RWPE1 (cell line): ENCODE results near the gene FGR.
"Not testable (repeated sequence)": the region's sequence is repeated elsewhere in the genome, so short reads cannot be mapped to it uniquely, and the experiment has no call there.

ENCODE experiments used
- CTCF ChIA-PET: fragments of 350-600 bp; sonication (Branson Sonifier 250); formaldehyde crosslinking; extraction: SDS; loops from one replicate; lab custom pipeline; 2021; lab: Yijun Ruan, JAX
- POLR2A ChIA-PET: fragments of 400-600 bp; formaldehyde crosslinking; extraction: SDS; loops from one replicate; lab custom pipeline; 2020; ENCODE audit warnings: antibody characterized with exemption; ENCODE audit not compliant: low non-redundant PET; lab: Yijun Ruan, JAX
- DNase-seq: peaks from one replicate; pipeline ENCODE4 v3.0.0; 2012; ENCODE audit warnings: low spot score
- H3K27ac ChIP-seq: fragments of 450-650 bp; 2 replicates; pipeline ENCODE4 v1.5.1; 2017
- CTCF ChIP-seq: fragments of 450-650 bp; conservative IDR thresholded peaks from 2 replicates; pipeline ENCODE4 v1.5.1; 2017; ENCODE audit warnings: low read depth, mild to moderate bottlenecking

The FGR gene

GRCh38 chr1:27632387-27633297 is 2.3 kb downstream of the FGR start:
- POLR2A ChIA-PET, result no interaction called here
- no peak for TF ChIP-seq CTCF
- CTCF ChIA-PET, result no interaction called here
- H3K27ac ChIP-seq, result no peak overlapping the region
- no peak for DNase-seq

- DNase-seq, result no peak
- ChIA-PET POLR2A (no interaction called here), CTCF (interaction anchor here (0.7 kb wide), 1 partner anchor 536 kb away, joined by 3 read pairs; no protein-coding TSS in a partner anchor)
- H3K27ac ChIP-seq, result no peak overlapping the region; the same call in 1 of the 2 replicates
- TF ChIP-seq CTCF, result no peak
Observed at GRCh38 chr1:27630859-27631491, 4.0 kb downstream of the FGR start.

GRCh38 chr1:27628712-27629111 is 6.3 kb downstream of the FGR start:
- no peak for DNase-seq
- no peak overlapping the region for H3K27ac ChIP-seq
- ChIA-PET CTCF (interaction anchor here (0.5 to 1.0 kb wide), 2 partner anchors 21 to 322 kb away, joined by 4 read pairs; no protein-coding TSS in a partner anchor), POLR2A (no interaction called here)
- no peak for TF ChIP-seq CTCF

- ChIA-PET CTCF (interaction anchor here (0.6 to 0.8 kb wide), 3 partner anchors 31 to 76 kb away, joined by 3 to 6 read pairs (median 3); no protein-coding TSS in a partner anchor), POLR2A (interaction anchor here (0.7 kb wide), 1 partner anchor 79 kb away, joined by 3 read pairs; no protein-coding TSS in a partner anchor)
- DNase-seq, H3K27ac ChIP-seq: not testable (repeated sequence)
Observed at GRCh38 chr1:27627733-27628132, 7.3 kb downstream of the FGR start.

GRCh38 chr1:27627061-27627460 is 7.9 kb downstream of the FGR start:
- H3K27ac ChIP-seq, result no peak overlapping the region
- ChIA-PET POLR2A (no interaction called here), CTCF (interaction anchor here (0.6 to 0.7 kb wide), 2 partner anchors 11 to 13 kb away, joined by 3 to 5 read pairs; no protein-coding TSS in a partner anchor)
- no peak for DNase-seq
- no peak for TF ChIP-seq CTCF

- CTCF ChIA-PET, result interaction anchor here (0.6 to 0.7 kb wide), 2 partner anchors 12 kb away, joined by 3 to 5 read pairs; no protein-coding TSS in a partner anchor
- DNase-seq, result no peak
- peak overlapping the region; percentile 51; the same call in 1 of the 2 replicates for H3K27ac ChIP-seq
Observed at GRCh38 chr1:27626031-27626935, 8.7 kb downstream of the FGR start.

More at GRCh38 chr1:27626031-27626935, 8.7 kb downstream of the FGR start:
- TF ChIP-seq CTCF, result no peak
- POLR2A ChIA-PET, result no interaction called here
